Measurements from ENCODE around the gene HAUS3. TPM values are rescaled to one million over a fixed set of nuclear protein-coding genes. Genes with fewer than 3 reads are reported as not detected.

The HAUS3 gene
- total and polyA plus RNA-seq, 2 of the 8 experiments (the other 6 are each of a cell fraction or from before 2014, with no cell fraction given), result 3.2 to 14.8 TPM

GRCh38 chr4:2193326-2193725 is 48.6 kb downstream of the HAUS3 start:
- Histone ChIP-seq H2BK20ac (ENCODE audit: low read length) (no peak overlapping the region), H3K79me2 (ENCODE audit: control insufficient read depth in 1 of 2, insufficient read depth in 2 of 2, low read length in 2 of 2) (no peaks in the 10 kb centered on the region), H2BK120ac (replicated peaks; ENCODE audit: low read depth, low read length) (no peak overlapping the region), H2AFZ (ENCODE audit: low read length) (no peak overlapping the region), H3K23ac (ENCODE audit: insufficient read length) (no peak overlapping the region), H3K9ac (replicated peaks in 1 of 4; ENCODE audit: extremely low read depth in 1 of 4, low read depth in 3 of 4, low read length in 3 of 4) (no peak overlapping the region), H3K36me3 (ENCODE audit: control insufficient read depth in 2 of 4, insufficient read depth in 4 of 4, low read length in 3 of 4) (no peaks in the 10 kb centered on the region), H3K9me3 (ENCODE audit: insufficient read depth in 2 of 2, low read depth in 1 of 2, low read length in 1 of 2) (no peaks in the 10 kb centered on the region), H4K5ac (ENCODE audit: insufficient read length, low read depth, low read length) (no peak overlapping the region), H4K91ac (replicated peaks; ENCODE audit: insufficient read length, low read length) (no peak overlapping the region), H2BK5ac (ENCODE audit: low read depth, low read length) (no peak overlapping the region), H4K20me1 (replicated peaks in 1 of 2; ENCODE audit: control insufficient read depth in 1 of 2, insufficient read depth in 2 of 2, low read length in 2 of 2) (no peaks in the 10 kb centered on the region), H4K8ac (ENCODE audit: extremely low read depth, insufficient read depth, low read length) (no peak overlapping the region), H2AK5ac (ENCODE audit: low read depth, low read length) (no peak overlapping the region), H2BK15ac (ENCODE audit: low read length) (no peak overlapping the region), H3K56ac (replicated peaks; ENCODE audit: insufficient read length, low read depth, low read length) (no peak overlapping the region), H3K27ac (ENCODE audit: low read depth, low read length) (no peak overlapping the region), H3K4me3 (ENCODE audit: extremely low read depth in 1 of 4, insufficient read depth in 2 of 4, low read depth in 3 of 4, low read length in 4 of 4) (no peak overlapping the region), H3K14ac (ENCODE audit: insufficient read length) (no peak overlapping the region), H2BK12ac (ENCODE audit: low read depth, low read length) (no peak overlapping the region), H3K4me1 (replicated peaks in 1 of 4; ENCODE audit: control insufficient read depth in 3 of 4, insufficient read depth in 4 of 4, low read length in 3 of 4) (no peaks in the 10 kb centered on the region), H3K4ac (replicated peaks; ENCODE audit: insufficient read length, low read depth, low read length) (no peak overlapping the region), H3K23me2 (ENCODE audit: low read depth, low read length) (no peaks in the 10 kb centered on the region), H3K4me2 (ENCODE audit: insufficient read depth in 1 of 2, low read depth in 2 of 2, low read length in 2 of 2) (no peak overlapping the region), H3K18ac (ENCODE audit: extremely low read depth, low read length) (no peak overlapping the region), H3K27me3 (replicated peaks in 1 of 4; ENCODE audit: control insufficient read depth in 3 of 4, extremely low read depth in 1 of 4, insufficient read depth in 3 of 4, low read length in 3 of 4) (no peaks in the 10 kb centered on the region), H3K79me1 (ENCODE audit: low read depth, low read length) (no peaks in the 10 kb centered on the region; the same call in 1 of the 2 replicates)
- FAIRE-seq, result no peak
- POLR2A ChIA-PET (ENCODE audit: partially characterized antibody), result no interaction called here
- DNase-seq (ENCODE audit: low read depth in 1 of 2, low spot score in 2 of 2), result no peak
- CTCF ChIA-PET (ENCODE audit: partially characterized antibody), result interaction anchor here (1.9 kb wide), 1 partner anchor 15 kb away, joined by 7 read pairs; no protein-coding TSS in a partner anchor
- WGBS, 2 experiments (ENCODE audit: extremely low coverage in 1 of 2, insufficient coverage in 1 of 2, insufficient read length in 1 of 2, insufficient replicate concordance in 2 of 2, low coverage in 1 of 2, low lambda C conversion rate in 2 of 2, missing lambda C conversion rate in 1 of 2), result 84% methylated on average over 7 of the region's 7 CpGs; no CpG with 5 or more reads in 1 of the 2 experiments
- TF ChIP-seq CEBPB (IDR thresholded peaks at IDR 0.05; ENCODE audit: low read depth, low read length) (no peak), JUND (IDR thresholded peaks at IDR 0.05; ENCODE audit: low read length) (no peak), CBX5 (IDR thresholded peaks at IDR 0.05; ENCODE audit: low read depth, low read length) (no peak), POLR2A (IDR thresholded peaks at IDR 0.05; ENCODE audit: control extremely low read depth in 1 of 2, low read depth in 2 of 2, low read length in 2 of 2) (no peak), NRF1 (IDR thresholded peaks at IDR 0.05; ENCODE audit: low read depth, low read length) (no peak)
